ENCODE results near the gene CCNK. TPM values are rescaled to one million over a fixed set of nuclear protein-coding genes. Genes with fewer than 3 reads are reported as not detected.

CCNK gene
- total RNA-seq, 1 experiment from 2014 or later: 84.7 TPM

DNA sequence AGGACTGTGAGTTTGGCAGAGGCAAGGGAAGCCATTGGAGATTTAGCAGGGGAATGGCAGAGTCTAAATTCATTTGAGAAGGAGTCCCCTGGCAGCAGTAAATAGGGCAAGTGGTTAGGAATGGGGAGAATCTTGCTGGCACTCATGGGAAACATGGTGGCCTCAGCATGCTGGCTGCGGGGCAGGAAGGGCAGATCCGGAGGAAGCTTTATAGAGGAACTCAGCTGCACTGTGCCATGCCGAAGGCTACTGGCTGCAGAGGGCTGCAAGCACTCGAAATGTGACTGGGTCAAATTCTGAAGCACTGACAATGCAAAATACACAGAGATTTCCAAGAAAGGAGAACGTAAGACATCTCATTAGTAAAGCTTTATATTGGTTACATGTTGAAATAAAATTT is 23.9 kb downstream of the CCNK start (continued):
- TF ChIP-seq, protein P1, sequence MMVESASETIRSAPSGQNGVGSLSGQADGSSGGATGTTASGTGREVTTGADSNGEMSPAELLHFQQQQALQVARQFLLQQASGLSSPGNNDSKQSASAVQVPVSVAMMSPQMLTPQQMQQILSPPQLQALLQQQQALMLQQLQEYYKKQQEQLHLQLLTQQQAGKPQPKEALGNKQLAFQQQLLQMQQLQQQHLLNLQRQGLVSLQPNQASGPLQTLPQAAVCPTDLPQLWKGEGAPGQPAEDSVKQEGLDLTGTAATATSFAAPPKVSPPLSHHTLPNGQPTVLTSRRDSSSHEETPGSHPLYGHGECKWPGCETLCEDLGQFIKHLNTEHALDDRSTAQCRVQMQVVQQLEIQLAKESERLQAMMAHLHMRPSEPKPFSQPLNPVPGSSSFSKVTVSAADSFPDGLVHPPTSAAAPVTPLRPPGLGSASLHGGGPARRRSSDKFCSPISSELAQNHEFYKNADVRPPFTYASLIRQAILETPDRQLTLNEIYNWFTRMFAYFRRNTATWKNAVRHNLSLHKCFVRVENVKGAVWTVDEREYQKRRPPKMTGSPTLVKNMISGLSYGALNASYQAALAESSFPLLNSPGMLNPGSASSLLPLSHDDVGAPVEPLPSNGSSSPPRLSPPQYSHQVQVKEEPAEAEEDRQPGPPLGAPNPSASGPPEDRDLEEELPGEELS (CRISPR knock-in tag; IDR thresholded peaks at IDR 0.05): no peak
- TF ChIP-seq STAT6 (CRISPR knock-in tag; conservative IDR thresholded peaks at IDR 0.05; ENCODE audit: low read depth) (no peak), SMAD3 (CRISPR knock-in tag; IDR thresholded peaks at IDR 0.05; ENCODE audit: borderline replicate concordance) (no peak)

- Mint-ChIP-seq H3K27me3 (ENCODE audit: low read depth) (no peaks in the 10 kb centered on the region), H3K36me3 (peaks cover 76% of the 10 kb centered on the region), H3K9me3 (no peaks in the 10 kb centered on the region), H3K4me1 (peaks cover 48% of the 10 kb centered on the region), H3K27ac (peak overlapping the region; percentile 47; the same call in 1 of the 2 replicates), H3K4me3 (no peak overlapping the region)
- ChIA-PET CTCF (no interaction called here), POLR2A (no interaction called here)
- DNase-seq (ENCODE audit: low spot score): no peak
- TF ChIP-seq SP1 (CRISPR knock-in tag; conservative IDR thresholded peaks at IDR 0.05): no peak
- TF ChIP-seq ZNF425 (CRISPR knock-in tag; conservative IDR thresholded peaks at IDR 0.05): no peak
- TF ChIP-seq, protein P2, sequence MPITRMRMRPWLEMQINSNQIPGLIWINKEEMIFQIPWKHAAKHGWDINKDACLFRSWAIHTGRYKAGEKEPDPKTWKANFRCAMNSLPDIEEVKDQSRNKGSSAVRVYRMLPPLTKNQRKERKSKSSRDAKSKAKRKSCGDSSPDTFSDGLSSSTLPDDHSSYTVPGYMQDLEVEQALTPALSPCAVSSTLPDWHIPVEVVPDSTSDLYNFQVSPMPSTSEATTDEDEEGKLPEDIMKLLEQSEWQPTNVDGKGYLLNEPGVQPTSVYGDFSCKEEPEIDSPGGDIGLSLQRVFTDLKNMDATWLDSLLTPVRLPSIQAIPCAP (CRISPR knock-in tag; IDR thresholded peaks at IDR 0.05): no peak
- TF ChIP-seq, protein P3, sequence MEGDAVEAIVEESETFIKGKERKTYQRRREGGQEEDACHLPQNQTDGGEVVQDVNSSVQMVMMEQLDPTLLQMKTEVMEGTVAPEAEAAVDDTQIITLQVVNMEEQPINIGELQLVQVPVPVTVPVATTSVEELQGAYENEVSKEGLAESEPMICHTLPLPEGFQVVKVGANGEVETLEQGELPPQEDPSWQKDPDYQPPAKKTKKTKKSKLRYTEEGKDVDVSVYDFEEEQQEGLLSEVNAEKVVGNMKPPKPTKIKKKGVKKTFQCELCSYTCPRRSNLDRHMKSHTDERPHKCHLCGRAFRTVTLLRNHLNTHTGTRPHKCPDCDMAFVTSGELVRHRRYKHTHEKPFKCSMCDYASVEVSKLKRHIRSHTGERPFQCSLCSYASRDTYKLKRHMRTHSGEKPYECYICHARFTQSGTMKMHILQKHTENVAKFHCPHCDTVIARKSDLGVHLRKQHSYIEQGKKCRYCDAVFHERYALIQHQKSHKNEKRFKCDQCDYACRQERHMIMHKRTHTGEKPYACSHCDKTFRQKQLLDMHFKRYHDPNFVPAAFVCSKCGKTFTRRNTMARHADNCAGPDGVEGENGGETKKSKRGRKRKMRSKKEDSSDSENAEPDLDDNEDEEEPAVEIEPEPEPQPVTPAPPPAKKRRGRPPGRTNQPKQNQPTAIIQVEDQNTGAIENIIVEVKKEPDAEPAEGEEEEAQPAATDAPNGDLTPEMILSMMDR (IDR thresholded peaks at IDR 0.05): no peak
- no peak for TF ChIP-seq TEAD1 (CRISPR knock-in tag; IDR thresholded peaks at IDR 0.05)
- ATAC-seq: no peak
Measured at GRCh38 chr14:99506276-99506675, 25.1 kb downstream of the CCNK start.

DNA sequence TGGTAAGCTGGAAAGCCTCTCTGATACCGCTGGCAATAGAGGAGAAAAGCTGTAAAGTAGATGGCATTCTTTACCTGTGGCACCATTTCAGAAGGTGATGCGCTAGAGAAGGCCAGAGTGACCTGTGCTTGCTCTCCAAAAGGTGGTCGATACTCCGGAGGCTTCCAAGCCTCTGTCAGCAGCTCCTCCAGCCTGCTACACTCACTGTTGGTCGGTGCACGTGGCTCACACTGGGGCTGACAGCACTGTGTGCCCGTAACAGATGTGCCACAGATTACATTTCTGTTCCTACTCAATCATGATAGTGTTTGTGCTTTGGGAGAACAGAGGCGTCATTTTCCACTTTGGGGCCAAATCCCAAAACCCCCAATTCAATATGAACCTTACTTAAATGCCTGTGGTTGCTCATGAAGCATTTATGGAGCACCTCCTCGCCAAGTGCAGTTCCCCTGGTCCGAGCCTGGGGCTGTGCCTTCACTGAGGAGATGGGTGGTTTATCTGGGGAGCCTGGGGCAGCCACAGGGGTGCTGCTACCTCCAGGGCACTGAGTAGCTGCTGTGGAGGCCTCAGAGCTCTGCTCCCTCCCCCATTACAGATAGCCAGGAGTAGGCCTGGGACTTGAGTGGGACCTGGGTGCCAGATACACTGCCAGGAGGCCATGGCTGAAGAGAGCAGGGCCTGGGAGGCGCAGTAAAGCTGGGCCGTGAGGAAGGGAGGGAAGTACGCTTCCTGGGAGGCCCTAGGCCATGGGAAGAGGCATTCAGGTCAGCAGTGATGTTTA is 26.8 kb downstream of the CCNK start:
- H3K27ac Mint-ChIP-seq: peak overlapping the region; percentile 57; the same call in 1 of the 2 replicates
- ATAC-seq (no peak), DNase-seq (ENCODE audit: low spot score) (no peak)
- H3K4me1 Mint-ChIP-seq: peaks cover 32% of the 10 kb centered on the region
- ChIA-PET CTCF (interaction anchor here (1.0 kb wide), 1 partner anchor 119 kb away, joined by 3 read pairs; no protein-coding TSS in a partner anchor), POLR2A (no interaction called here)
- no peak overlapping the region for H3K4me3 Mint-ChIP-seq
- peaks cover 62% of the 10 kb centered on the region for H3K36me3 Mint-ChIP-seq
- no peaks in the 10 kb centered on the region for H3K27me3 Mint-ChIP-seq (ENCODE audit: low read depth)
- H3K9me3 Mint-ChIP-seq: no peaks in the 10 kb centered on the region
- no peak for TF ChIP-seq ZNF425 (CRISPR knock-in tag; conservative IDR thresholded peaks at IDR 0.05)
- no peak for TF ChIP-seq ZNF416 (CRISPR knock-in tag; IDR thresholded peaks at IDR 0.05)
- TF ChIP-seq, protein P4, sequence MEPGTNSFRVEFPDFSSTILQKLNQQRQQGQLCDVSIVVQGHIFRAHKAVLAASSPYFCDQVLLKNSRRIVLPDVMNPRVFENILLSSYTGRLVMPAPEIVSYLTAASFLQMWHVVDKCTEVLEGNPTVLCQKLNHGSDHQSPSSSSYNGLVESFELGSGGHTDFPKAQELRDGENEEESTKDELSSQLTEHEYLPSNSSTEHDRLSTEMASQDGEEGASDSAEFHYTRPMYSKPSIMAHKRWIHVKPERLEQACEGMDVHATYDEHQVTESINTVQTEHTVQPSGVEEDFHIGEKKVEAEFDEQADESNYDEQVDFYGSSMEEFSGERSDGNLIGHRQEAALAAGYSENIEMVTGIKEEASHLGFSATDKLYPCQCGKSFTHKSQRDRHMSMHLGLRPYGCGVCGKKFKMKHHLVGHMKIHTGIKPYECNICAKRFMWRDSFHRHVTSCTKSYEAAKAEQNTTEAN (CRISPR knock-in tag; IDR thresholded peaks at IDR 0.05): no peak
- no peak for TF ChIP-seq HMGXB4 (CRISPR knock-in tag; IDR thresholded peaks at IDR 0.05)
- no peak for TF ChIP-seq NR3C1 (CRISPR knock-in tag; conservative IDR thresholded peaks at IDR 0.05; ENCODE audit: low read depth)
- no peak for TF ChIP-seq ZMAT4 (CRISPR knock-in tag; IDR thresholded peaks at IDR 0.05)

All from WTC11 (cell line).